Measurements from ENCODE around the gene SYCE3.

DNA sequence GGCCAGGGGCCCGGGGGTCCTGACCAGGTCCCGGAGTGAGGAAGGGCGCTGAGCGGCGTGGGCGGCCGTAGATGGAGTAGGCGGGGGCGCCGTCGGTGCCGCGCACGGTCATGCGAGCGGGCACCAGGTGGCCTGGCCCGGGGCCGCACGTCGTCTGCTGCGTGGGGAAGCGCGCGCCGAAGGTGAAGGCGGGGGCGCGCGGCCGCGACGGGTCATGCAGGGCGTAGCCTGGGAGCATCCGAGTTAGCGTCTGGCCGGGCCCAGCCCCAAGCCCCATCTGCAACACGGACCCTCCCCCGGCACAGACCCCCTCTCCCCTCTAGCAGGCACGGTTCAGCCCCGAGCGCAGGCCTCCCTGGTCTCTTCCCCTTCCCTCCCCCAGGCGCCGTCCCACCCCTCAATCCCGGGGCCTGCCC lies 31.2 kb downstream of the SYCE3 start:
- TF ChIP-seq, protein P1, sequence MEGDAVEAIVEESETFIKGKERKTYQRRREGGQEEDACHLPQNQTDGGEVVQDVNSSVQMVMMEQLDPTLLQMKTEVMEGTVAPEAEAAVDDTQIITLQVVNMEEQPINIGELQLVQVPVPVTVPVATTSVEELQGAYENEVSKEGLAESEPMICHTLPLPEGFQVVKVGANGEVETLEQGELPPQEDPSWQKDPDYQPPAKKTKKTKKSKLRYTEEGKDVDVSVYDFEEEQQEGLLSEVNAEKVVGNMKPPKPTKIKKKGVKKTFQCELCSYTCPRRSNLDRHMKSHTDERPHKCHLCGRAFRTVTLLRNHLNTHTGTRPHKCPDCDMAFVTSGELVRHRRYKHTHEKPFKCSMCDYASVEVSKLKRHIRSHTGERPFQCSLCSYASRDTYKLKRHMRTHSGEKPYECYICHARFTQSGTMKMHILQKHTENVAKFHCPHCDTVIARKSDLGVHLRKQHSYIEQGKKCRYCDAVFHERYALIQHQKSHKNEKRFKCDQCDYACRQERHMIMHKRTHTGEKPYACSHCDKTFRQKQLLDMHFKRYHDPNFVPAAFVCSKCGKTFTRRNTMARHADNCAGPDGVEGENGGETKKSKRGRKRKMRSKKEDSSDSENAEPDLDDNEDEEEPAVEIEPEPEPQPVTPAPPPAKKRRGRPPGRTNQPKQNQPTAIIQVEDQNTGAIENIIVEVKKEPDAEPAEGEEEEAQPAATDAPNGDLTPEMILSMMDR (IDR thresholded peaks at IDR 0.05), result no peak
- TF ChIP-seq POLR2A (IDR thresholded peaks at IDR 0.05) (no peak), EP300 (IDR thresholded peaks at IDR 0.05) (no peak)
